WERI-Rb-1 (cell line): ENCODE measurements around the gene CCDC197.

Experiments
- DNase-seq: peaks from one replicate; pipeline ENCODE4 v3.0.0-alpha.2; 2020
- H3K27ac ChIP-seq: fragments of 250-450 bp; sonication (Bioruptor Pico); 2 replicates; pipeline ENCODE4 v1.5.1; 2020; ENCODE audit warnings: mild to moderate bottlenecking, moderate library complexity
- H3K27me3 ChIP-seq: fragments of 250-450 bp; sonication (Bioruptor Pico); 2 replicates; pipeline ENCODE4 v1.5.1; 2021; ENCODE audit warnings: mild to moderate bottlenecking, low read depth, moderate library complexity; ENCODE audit not compliant: insufficient read depth, severe bottlenecking
- H3K36me3 ChIP-seq: fragments of 250-450 bp; sonication (Bioruptor Pico); 2 replicates; pipeline ENCODE4 v1.5.1; 2020; ENCODE audit warnings: mild to moderate bottlenecking, moderate library complexity
- H3K4me3 ChIP-seq: 2 replicates; pipeline ENCODE4 v1.5.1; 2011; ENCODE audit warnings: low read depth, mild to moderate bottlenecking, control low read depth, low read length
- H3K9me3 ChIP-seq: fragments of 250-450 bp; sonication (Bioruptor Pico); 2 replicates; pipeline ENCODE4 v1.5.1; 2021; ENCODE audit warnings: mild to moderate bottlenecking, moderate library complexity; ENCODE audit not compliant: severe bottlenecking
- TF ChIP-seq, protein P1 (sequence below): IDR thresholded peaks from 2 replicates; pipeline ENCODE4 v1.5.1; 2011; ENCODE audit warnings: low read depth, mild to moderate bottlenecking, control low read depth, inconsistent platforms, low read length

CCDC197 gene

DNA sequence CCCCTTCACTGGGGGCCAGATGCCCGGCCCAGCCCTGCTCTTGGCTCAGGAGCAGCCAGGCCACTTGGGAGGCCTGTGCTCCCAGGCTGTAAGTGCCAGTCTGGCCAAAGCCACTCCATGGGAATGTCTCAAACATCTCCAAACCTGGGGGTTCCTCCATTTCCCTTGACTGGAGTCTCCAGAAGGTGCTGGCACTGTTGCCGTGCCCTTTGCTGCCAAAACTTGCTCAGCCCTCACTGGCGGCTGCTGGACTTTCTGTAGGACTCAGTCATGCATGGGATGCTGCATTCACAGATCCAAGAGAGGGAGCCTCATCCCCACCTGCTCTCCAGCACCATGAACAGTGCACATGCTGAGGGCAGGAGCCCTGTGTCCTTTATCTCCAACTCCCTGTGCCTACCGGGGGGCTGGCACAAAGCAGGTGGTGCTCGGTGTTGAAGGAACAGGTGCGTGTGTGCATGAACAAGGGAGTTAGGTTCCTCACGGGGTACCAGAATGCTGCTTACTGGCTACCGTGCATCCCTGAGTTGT is 19.4 kb downstream of the CCDC197 start:
- H3K4me3 ChIP-seq, result no peak overlapping the region
- TF ChIP-seq, protein P1, sequence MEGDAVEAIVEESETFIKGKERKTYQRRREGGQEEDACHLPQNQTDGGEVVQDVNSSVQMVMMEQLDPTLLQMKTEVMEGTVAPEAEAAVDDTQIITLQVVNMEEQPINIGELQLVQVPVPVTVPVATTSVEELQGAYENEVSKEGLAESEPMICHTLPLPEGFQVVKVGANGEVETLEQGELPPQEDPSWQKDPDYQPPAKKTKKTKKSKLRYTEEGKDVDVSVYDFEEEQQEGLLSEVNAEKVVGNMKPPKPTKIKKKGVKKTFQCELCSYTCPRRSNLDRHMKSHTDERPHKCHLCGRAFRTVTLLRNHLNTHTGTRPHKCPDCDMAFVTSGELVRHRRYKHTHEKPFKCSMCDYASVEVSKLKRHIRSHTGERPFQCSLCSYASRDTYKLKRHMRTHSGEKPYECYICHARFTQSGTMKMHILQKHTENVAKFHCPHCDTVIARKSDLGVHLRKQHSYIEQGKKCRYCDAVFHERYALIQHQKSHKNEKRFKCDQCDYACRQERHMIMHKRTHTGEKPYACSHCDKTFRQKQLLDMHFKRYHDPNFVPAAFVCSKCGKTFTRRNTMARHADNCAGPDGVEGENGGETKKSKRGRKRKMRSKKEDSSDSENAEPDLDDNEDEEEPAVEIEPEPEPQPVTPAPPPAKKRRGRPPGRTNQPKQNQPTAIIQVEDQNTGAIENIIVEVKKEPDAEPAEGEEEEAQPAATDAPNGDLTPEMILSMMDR, result no peak
- H3K9me3 ChIP-seq, result no peaks in the 10 kb centered on the region
- H3K27ac ChIP-seq, result no peak overlapping the region
- no peak for DNase-seq
- H3K27me3 ChIP-seq, result no peaks in the 10 kb centered on the region
- H3K36me3 ChIP-seq, result no peaks in the 10 kb centered on the region

DNA sequence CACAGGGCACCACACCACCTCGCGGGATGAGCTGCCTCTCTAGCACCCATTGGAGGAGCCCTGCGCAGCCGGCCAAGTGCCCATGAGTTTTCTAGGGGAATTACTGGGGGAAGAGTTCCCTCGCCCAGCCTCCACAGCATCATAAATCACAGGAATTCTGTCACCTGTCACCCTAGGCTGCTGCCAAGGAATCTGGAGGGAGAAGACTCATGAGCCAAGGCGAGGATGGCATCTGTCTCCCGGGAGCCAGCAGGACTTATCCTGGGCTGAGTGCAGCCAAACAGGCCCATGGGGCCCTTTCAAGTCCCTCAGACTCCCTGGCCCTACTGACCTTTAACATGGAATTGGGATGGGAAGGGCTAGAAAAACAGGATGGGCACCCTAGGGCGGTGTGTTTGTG is 21.2 kb downstream of the CCDC197 start:
- no peak for DNase-seq
- Histone ChIP-seq H3K27me3 (no peaks in the 10 kb centered on the region), H3K4me3 (no peak overlapping the region), H3K27ac (no peak overlapping the region), H3K36me3 (no peaks in the 10 kb centered on the region), H3K9me3 (no peaks in the 10 kb centered on the region)
- TF ChIP-seq, protein P1, result no peak

DNA sequence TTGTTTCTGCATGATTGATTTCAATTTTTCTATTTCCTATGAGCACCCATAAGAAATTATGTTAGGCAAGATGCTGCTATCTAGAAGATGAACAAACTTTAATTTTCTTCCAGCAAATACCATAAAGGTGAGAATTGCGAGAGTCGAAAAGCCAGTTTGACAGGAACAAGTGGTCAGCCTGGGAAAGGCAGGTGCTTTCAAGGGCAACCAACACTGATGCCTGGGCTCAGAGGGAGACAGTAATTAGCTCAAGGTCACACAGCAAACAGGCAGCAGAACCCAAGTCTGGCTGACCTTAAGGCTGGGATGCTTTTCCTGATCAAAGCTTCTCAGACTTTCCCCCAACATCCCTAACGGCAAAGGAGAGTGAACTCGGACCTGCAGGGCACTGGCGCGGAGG is 22.2 kb downstream of the CCDC197 start:
- Histone ChIP-seq H3K27me3 (no peaks in the 10 kb centered on the region), H3K9me3 (no peaks in the 10 kb centered on the region), H3K27ac (no peak overlapping the region), H3K36me3 (no peaks in the 10 kb centered on the region), H3K4me3 (no peak overlapping the region)
- TF ChIP-seq, protein P1, result no peak
- DNase-seq, result no peak

DNA sequence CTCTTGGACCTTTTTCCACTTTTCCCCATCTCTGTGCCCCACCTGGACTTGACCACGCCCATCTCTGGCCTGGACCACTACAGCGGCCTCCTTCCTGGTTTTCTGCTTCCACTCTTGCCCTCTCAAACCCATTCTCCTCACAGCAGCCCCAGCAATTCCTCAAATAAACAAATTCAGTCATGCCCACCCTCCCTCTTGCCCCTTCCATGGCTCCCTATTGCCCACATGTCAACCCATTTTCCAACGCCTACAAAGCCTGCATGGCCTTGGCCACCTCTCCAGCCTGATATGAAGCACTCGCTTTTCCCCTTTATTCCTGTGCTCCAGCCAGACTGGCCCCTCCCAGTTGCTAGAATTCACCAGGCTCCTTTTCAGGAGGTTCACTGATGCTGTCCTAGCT is 23.2 kb downstream of the CCDC197 start:
- H3K27ac ChIP-seq, result no peak overlapping the region
- no peaks in the 10 kb centered on the region for H3K27me3 ChIP-seq
- TF ChIP-seq, protein P1, result no peak
- no peak overlapping the region for H3K4me3 ChIP-seq
- H3K9me3 ChIP-seq, result no peaks in the 10 kb centered on the region
- no peak for DNase-seq
- no peaks in the 10 kb centered on the region for H3K36me3 ChIP-seq

DNA sequence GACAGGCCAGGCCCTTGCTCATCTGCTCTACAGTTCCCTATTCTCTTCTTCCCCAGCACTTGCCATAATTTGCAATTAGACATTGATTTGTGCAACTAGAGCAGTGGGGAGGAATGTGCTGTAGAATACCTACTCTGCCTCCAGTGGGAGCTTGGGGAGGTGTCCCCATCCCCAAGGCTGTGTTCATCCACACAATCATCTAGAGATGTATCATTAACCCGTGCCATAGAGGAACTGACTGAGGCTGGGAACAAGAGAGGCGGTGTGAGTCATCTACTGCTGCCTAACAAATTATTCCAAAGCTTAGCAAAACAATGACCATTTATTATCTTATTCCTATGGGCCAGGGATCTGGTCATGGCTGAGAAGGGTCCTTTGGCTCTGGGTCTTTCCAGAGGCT is 23.9 kb downstream of the CCDC197 start:
- no peaks in the 10 kb centered on the region for H3K27me3 ChIP-seq
- H3K4me3 ChIP-seq, result no peak overlapping the region
- TF ChIP-seq, protein P1, result no peak
- no peak overlapping the region for H3K27ac ChIP-seq
- no peak for DNase-seq
- no peaks in the 10 kb centered on the region for H3K36me3 ChIP-seq
- H3K9me3 ChIP-seq, result no peaks in the 10 kb centered on the region
